HepG2 (cell line): ENCODE data around the gene NTMT1. TPM values are rescaled to one million over a fixed set of nuclear protein-coding genes. Genes with fewer than 3 reads are reported as not detected.

Source experiments
- ADNP ChIP-seq: sonication (generic); formaldehyde crosslinking; IDR thresholded peaks from 2 replicates; pipeline ENCODE4 v1.4.0; 2020; ENCODE audit warnings: missing genetic modification reagents
- ATF3 ChIP-seq: sonication (generic); formaldehyde crosslinking; IDR thresholded peaks from 2 replicates; pipeline ENCODE4 v1.4.0; 2020; ENCODE audit warnings: missing genetic modification reagents
- ATF6 ChIP-seq: sonication (generic); formaldehyde crosslinking; conservative IDR thresholded peaks from 2 replicates; pipeline ENCODE4 v1.4.0; 2020; ENCODE audit warnings: missing genetic modification reagents
- CAMTA2 ChIP-seq: sonication (generic); formaldehyde crosslinking; IDR thresholded peaks from 2 replicates; pipeline ENCODE4 v1.4.0; 2020; ENCODE audit warnings: mild to moderate bottlenecking, missing genetic modification reagents, borderline replicate concordance
- CHCHD3 ChIP-seq: sonication (generic); formaldehyde crosslinking; IDR thresholded peaks from 2 replicates; pipeline ENCODE4 v1.8.0; 2022; ENCODE audit warnings: mild to moderate bottlenecking, missing genetic modification reagents, moderate library complexity
- FOXK2 ChIP-seq: fragments of 450-650 bp; IDR thresholded peaks from 2 replicates; pipeline ENCODE4 v1.6.1; 2016
- IKZF4 ChIP-seq: sonication (generic); formaldehyde crosslinking; IDR thresholded peaks from 2 replicates; pipeline ENCODE4 v1.5.1; 2020; ENCODE audit warnings: borderline replicate concordance, mild to moderate bottlenecking, low read depth, missing genetic modification reagents; ENCODE audit errors: not compliant biosample characterization
- KDM1A ChIP-seq: IDR thresholded peaks from 2 replicates; pipeline ENCODE4 v1.6.1; 2016; ENCODE audit warnings: missing compliant biosample characterization
- MTF1 ChIP-seq: sonication (generic); formaldehyde crosslinking; IDR thresholded peaks from 2 replicates; pipeline ENCODE4 v1.5.0; 2020; ENCODE audit warnings: missing genetic modification reagents
- NCOA1 ChIP-seq: sonication (generic); formaldehyde crosslinking; IDR thresholded peaks from 2 replicates; pipeline ENCODE4 v1.9.0; 2021; ENCODE audit warnings: missing genetic modification reagents
- NR2C2 ChIP-seq: sonication (generic); formaldehyde crosslinking; IDR thresholded peaks from 2 replicates; pipeline ENCODE4 v1.4.0; 2020; ENCODE audit warnings: missing genetic modification reagents, mild to moderate bottlenecking, moderate library complexity, borderline replicate concordance
- ONECUT2 ChIP-seq: sonication (generic); formaldehyde crosslinking; IDR thresholded peaks from 2 replicates; pipeline ENCODE4 v1.4.0; 2020; ENCODE audit warnings: missing genetic modification reagents
- PAWR ChIP-seq: sonication (generic); formaldehyde crosslinking; IDR thresholded peaks from 2 replicates; pipeline ENCODE4 v1.4.0; 2020; ENCODE audit warnings: missing genetic modification reagents, mild to moderate bottlenecking, borderline replicate concordance
- SRSF4 ChIP-seq: fragments of 200-400 bp; formaldehyde crosslinking; IDR thresholded peaks from one replicate; pipeline ENCODE4 v1.6.1; 2018; ENCODE audit warnings: mild to moderate bottlenecking, low read depth, low read length, moderate library complexity; ENCODE audit not compliant: poor library complexity, severe bottlenecking
- SRY ChIP-seq: sonication (generic); formaldehyde crosslinking; IDR thresholded peaks from 2 replicates; pipeline ENCODE4 v1.8.0; 2022; ENCODE audit warnings: mild to moderate bottlenecking, missing genetic modification reagents
- TAF15 ChIP-seq: fragments of 200-400 bp; formaldehyde crosslinking; IDR thresholded peaks from one replicate; pipeline ENCODE4 v1.6.1; 2018; ENCODE audit warnings: mild to moderate bottlenecking, low read depth, low read length; ENCODE audit not compliant: poor library complexity, severe bottlenecking
- TBX2 ChIP-seq: sonication (generic); formaldehyde crosslinking; IDR thresholded peaks from 2 replicates; pipeline ENCODE4 v1.5.0; 2020; ENCODE audit warnings: missing genetic modification reagents, mild to moderate bottlenecking, borderline replicate concordance
- THRA ChIP-seq: sonication (generic); formaldehyde crosslinking; IDR thresholded peaks from 2 replicates; pipeline ENCODE4 v1.4.0; 2020; ENCODE audit warnings: missing genetic modification reagents, borderline replicate concordance
- ZFAT ChIP-seq: sonication (generic); formaldehyde crosslinking; conservative IDR thresholded peaks from 2 replicates; pipeline ENCODE4 v1.8.1; 2023; ENCODE audit warnings: missing genetic modification reagents, inconsistent platforms
- ZFP62 ChIP-seq: sonication (generic); formaldehyde crosslinking; IDR thresholded peaks from 2 replicates; pipeline ENCODE4 v1.4.0; 2020; ENCODE audit warnings: missing genetic modification reagents
- ZKSCAN5 ChIP-seq: sonication (generic); formaldehyde crosslinking; IDR thresholded peaks from 2 replicates; pipeline ENCODE4 v1.5.1; 2020; ENCODE audit warnings: mild to moderate bottlenecking, missing genetic modification reagents
- ZNF253 ChIP-seq: sonication (generic); formaldehyde crosslinking; IDR thresholded peaks from 2 replicates; pipeline ENCODE4 v1.8.0; 2022; ENCODE audit warnings: mild to moderate bottlenecking, missing genetic modification reagents, borderline replicate concordance
- ZNF546 ChIP-seq: sonication (generic); formaldehyde crosslinking; conservative IDR thresholded peaks from 2 replicates; pipeline ENCODE4 v1.8.1; 2023; ENCODE audit warnings: mild to moderate bottlenecking, missing genetic modification reagents
- ZNF556 ChIP-seq: sonication (generic); formaldehyde crosslinking; IDR thresholded peaks from 2 replicates; pipeline ENCODE4 v1.4.0; 2020; ENCODE audit warnings: mild to moderate bottlenecking, missing genetic modification reagents, borderline replicate concordance
- ZNF598 ChIP-seq: sonication (generic); formaldehyde crosslinking; IDR thresholded peaks from 2 replicates; pipeline ENCODE4 v1.5.1; 2020; ENCODE audit warnings: mild to moderate bottlenecking, missing genetic modification reagents, borderline replicate concordance
- ZNF776 ChIP-seq: sonication (generic); formaldehyde crosslinking; IDR thresholded peaks from 2 replicates; pipeline ENCODE4 v1.4.0; 2020; ENCODE audit warnings: mild to moderate bottlenecking, missing genetic modification reagents
- polyA plus RNA-seq, 8 experiments: library from polyadenylated mRNA; depleted of rRNA in 3 of 8; stranded (reverse) in 7 of 8; unstranded in 1 of 8; fragments of >200 nt; fragmentation: Illumina TruSeq in 4 of 8; extraction: Trizol in 4 of 8; gene quantifications; 2 replicates each; pipeline versions ENCODE4 v1.2.1 to v1.2.3, GENCODE V29; 2011 to 2016; ENCODE audit warnings: low read depth in 4 of 8, missing spikeins in 1 of 8, mixed read lengths in 1 of 8; ENCODE audit not compliant: insufficient read depth in 1 of 8
- total RNA-seq, 5 experiments: library from RNA; depleted of rRNA; stranded (reverse); fragments of >200 nt; fragmentation: Illumina TruSeq; extraction: Trizol; gene quantifications; 2 replicates each; pipeline ENCODE4 v1.2.3, GENCODE V29; 2016; ENCODE audit warnings: low read depth in 1 of 5

Gene NTMT1
- total and polyA plus RNA-seq, 2 of the 13 experiments (the other 11 are each of a cell fraction or from before 2014, with no cell fraction given) = 49.1 to 53.8 TPM

GRCh38 chr9:129606161-129607026 is 19.6 kb upstream of the NTMT1 start (continued):
- TF ChIP-seq ATF6 (CRISPR knock-in tag) (no peak), ADNP (peak; percentile 82), ATF3 (no peak), IKZF4 (CRISPR knock-in tag) (peak; percentile 66), THRA (CRISPR knock-in tag) (peak; percentile 87; the same call in 1 of the 2 replicates), CHCHD3 (CRISPR knock-in tag) (no peak), MTF1 (CRISPR knock-in tag) (no peak), ZNF253 (CRISPR knock-in tag) (no peak), ZFP62 (CRISPR knock-in tag) (no peak), ZNF546 (CRISPR knock-in tag) (no peak), ZNF556 (CRISPR knock-in tag) (no peak), SRY (CRISPR knock-in tag) (peak; percentile 62; the same call in 1 of the 2 replicates), NR2C2 (CRISPR knock-in tag) (peak; percentile 75), ONECUT2 (CRISPR knock-in tag) (no peak), PAWR (CRISPR knock-in tag) (no peak), KDM1A (CRISPR knock-in tag) (peak; percentile 74), CAMTA2 (CRISPR knock-in tag) (no peak), ZNF598 (CRISPR knock-in tag) (0 out of 2 replicates have a peak, but pooled peaks have one; percentile 49), NCOA1 (CRISPR knock-in tag) (no peak), TBX2 (CRISPR knock-in tag) (peak; percentile 54; the same call in 1 of the 2 replicates), ZFAT (no peak), TAF15 (no peak), ZKSCAN5 (CRISPR knock-in tag) (no peak), SRSF4 (no peak), FOXK2 (no peak), ZNF776 (CRISPR knock-in tag) (peak; percentile 16; the same call in 1 of the 2 replicates)
